Endometrium (tissue), 2 donors: ENCODE measurements around the gene CHIT1.

Experiments
- FAIRE-seq: peaks from 2 replicates; lab custom pipeline; 2012; peaks lifted over from hg19 to GRCh38; lab: Jason Lieb, UNC
- donor health status: control.
- donor health status: control.

The CHIT1 gene

DNA sequence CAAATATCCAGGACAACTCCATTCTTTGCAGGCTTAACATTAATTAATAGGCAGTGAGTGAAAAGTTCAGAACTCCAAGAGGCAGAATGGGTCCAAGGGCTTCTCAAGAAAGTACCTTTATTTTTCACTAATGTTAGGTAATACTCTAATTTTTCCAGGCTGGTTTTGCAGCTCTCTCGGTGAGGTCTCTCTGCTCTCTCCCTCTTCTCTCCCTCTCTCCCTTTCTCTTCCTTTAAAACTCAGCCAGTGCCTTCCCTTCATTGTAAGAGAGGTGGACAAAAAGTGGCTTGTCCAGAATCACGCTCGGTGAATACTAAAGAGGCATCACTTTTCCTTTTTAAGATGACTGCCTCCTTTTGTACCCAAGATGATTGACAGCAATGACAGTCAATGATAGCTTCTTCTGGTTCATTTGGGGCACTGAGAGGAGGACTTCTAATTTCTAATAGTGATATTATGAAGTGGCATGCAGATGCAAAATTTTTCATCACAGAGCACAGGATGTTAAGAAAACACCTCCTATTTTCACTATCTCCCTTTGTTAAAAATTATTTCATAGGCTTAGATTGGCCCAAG is 41.7 kb downstream of the CHIT1 start:
- FAIRE-seq = no peak

DNA sequence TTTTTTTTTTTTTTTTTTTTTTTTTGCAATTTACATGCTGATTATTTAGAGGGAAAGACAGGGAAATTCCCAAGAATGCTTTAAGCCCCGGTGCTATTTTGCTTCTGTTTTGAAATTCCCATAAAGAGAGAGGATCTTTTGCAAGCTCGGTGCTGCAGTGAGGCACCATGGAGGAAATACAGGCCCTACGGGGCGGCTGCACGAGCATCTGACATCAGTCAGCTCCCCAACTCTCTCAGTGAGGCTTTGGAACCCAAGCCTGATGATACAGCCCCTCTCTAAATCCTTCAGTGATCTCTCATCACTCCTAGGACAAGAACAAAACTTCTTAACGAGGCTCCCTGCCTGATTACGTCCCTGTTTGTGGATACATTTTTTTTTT is 42.2 kb downstream of the CHIT1 start:
- no peak for FAIRE-seq

DNA sequence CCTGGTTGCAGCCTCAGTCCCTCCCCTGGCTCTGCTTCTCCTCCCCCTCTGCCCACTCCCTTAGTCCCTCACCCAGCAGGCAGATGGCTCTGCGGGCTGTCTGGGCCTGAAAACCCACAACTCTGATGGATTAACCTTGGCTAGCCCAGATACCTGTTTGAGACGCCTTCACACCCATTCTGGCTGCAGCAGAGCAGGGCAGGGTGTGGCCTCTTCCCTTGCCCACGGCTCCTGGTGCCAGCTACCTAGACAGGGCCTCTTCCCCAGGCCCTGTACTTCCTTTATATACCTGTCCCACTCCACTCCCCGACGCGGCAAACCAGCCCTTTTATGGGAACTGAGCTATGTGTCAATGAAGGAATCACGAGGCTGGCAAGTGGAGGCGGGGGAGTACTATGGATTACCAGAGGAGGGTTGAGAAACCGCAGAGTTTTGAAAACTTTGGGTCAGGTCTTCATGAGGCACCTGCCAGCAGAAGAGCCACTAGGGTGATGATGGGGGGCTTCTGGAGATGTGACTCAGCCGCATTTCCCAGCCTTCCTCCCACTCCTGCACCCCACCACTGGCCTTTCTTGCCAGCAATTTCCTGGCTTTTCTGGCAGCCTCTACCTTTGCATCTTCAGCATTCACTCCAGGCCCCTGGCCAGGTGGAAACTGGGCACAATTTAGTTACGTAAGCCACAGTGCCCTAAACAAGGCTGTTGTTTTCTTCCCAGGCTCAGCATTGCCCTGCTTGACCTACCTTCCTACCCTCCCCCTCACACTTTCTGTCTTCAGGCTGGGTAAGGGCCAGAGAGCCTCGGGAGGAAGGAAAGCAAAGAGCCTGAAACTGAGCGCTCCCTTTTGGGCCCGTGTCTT is 42.8 kb downstream of the CHIT1 start, which contains the start of gene CHI3L1:
TSS of gene CHI3L1 (minus strand) at position 259 of the 858 bp plus-strand sequence. CDS start at position 178, 81 bp downstream.
- no peak for FAIRE-seq

DNA sequence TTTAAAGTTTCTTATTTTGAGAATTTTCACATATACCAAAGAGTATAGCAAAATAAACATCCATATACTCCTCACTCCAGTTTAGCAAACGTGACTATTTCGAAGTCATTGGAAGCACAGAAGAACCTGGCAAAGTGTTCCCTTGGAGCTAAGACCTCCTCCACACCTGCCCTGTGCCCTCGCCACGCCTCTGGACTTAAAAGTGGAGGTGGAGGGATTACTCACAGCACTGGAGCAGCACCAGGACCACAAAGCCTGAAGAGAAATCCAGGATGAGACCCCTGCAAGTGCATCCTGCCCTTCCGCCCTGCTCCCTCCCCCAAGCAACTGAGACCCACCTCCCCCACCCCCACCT is 43.4 kb downstream of the CHIT1 start:
- FAIRE-seq = no peak

DNA sequence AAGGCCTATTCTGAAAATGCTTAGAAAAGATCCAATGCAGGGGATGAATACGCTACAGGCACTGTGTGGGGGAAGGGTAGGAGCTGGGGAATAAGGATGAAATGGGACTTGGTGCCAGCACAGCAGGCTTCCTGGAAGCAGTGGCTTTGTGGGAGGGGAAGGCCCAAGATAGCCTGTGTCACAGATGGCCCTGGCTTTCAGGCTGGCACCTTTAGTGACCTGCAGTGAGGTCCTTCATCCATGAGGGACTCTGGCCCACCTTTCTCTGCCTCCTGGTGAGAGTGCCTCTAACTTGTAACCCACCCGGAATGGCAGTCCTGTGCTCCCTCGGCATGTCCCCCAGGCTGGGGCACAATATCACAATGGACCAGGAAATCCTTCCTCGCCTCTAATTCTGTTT is 43.9 kb downstream of the CHIT1 start:
- FAIRE-seq = no peak

DNA sequence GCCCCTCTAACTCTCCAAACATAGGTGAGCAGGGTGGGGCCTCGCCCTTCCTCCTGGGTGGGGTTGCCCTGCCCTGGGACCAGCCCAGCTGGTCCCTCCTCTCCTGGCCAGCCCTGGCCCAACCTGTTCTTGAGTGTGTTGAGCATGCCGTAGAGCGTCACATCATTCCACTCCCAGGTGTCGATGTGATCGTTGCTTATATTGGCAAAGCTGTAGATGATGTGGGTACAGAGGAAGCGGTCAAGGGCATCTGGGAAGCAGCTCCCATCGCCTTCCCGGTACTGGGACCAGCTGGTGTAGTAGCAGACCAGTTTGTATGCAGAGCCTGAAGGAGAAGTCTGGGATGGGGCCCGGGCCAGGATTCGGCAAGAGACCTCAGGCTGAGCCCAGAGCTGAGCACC is 44.4 kb downstream of the CHIT1 start:
- no peak for FAIRE-seq

DNA sequence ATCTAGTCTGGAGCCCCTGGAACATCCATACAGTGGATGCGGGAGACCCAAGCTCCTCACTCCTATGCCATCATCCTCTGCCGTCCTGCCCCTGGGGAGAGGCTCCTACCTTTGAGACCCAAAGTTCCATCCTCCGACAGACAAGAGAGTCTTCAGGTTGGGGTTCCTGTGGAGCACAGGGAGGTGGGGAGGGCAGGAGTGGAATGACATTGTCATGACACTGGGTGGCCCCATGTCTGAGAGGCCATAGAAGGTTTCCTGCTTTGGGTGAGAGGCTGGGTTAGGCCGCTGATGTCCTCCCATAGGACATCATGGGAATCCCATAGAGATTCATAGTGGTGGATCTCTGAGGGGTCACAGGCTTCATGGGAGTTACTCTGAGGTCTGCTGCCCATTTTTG is 45.0 kb downstream of the CHIT1 start:
- no peak for FAIRE-seq

DNA sequence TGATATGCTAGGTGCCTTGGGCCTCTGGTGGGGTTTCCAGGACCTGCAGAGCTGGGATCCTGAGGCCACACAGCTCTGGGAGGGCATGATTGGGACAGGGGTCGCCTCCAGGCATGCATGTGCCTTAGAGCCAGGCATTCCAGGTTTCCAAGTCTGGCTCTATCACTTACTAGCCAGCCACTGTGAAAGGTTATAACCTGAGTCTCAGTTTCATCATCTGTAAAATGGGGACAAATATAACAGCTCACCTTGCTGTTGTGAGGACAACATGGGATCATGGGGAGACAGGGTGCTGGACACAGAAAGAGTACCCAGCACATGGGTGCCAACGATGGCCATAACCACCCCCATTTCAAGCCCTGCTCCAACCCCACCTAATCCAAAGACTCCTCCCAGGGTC is 45.6 kb downstream of the CHIT1 start:
- no peak for FAIRE-seq

DNA sequence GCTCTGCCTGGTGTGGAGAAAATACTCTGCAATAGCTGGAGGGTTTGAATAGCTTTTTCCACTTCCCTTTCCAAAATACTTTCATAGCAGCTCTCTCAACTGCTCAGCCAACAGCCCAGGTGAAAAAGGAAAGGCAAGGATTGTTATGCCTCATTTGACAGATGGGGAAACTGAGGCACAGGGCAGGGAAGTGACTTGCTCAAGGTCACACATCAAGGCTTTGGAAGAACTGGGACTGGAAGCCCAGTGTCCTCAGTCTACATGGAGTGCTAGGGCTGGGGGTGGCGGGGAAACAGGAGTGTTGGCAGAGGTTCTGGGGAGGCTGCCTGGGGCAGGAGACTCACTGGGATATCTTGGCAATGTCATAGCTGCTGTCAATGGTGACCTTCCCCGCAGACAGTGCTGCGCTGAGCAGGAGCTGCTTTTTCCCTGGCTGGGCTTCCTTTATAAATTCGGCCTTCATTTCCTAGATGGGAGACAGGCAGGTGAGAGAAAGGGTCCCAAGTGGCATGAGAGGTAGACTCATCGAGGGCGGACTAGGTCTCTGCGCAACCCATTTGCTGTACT is 47.0 kb downstream of the CHIT1 start:
- FAIRE-seq = no peak

DNA sequence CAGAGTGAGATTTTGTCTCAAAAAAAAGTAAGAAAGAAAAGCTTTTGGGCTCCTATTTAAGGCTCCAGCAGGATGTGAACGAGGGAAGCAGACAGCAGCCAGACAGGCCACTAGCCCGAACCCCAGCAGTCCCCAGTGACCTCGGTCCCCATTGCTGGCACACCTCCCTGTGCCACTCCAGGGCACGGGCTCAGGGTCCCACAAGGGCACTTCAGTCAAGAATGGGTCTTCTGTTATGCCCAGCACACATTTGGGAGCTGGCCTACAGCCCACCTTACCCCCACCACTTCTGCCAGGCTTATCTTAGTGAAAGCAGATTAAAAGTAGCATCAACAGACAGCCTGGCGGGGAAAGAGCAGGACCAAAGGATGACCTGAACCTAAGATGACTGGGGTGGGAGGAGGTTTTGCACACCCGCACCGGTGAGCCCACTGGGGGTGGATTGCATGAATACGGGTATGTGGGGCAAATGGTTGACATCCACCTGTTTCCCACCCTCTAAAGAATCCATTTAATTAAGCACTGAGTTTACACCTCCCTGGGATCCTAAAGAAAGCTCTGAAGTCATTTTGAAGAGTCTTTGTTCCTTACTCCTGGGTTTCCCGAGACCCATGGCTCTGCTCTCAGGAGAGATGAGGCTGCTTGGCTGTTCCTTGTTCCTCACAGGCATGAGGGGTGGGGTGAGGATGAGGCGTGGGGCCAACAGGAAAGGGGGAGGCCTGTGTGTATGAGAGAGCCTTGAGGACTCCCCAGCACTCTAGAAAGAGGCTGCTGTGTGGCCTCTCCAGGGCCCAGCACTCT is 47.7 kb downstream of the CHIT1 start:
- no peak for FAIRE-seq

DNA sequence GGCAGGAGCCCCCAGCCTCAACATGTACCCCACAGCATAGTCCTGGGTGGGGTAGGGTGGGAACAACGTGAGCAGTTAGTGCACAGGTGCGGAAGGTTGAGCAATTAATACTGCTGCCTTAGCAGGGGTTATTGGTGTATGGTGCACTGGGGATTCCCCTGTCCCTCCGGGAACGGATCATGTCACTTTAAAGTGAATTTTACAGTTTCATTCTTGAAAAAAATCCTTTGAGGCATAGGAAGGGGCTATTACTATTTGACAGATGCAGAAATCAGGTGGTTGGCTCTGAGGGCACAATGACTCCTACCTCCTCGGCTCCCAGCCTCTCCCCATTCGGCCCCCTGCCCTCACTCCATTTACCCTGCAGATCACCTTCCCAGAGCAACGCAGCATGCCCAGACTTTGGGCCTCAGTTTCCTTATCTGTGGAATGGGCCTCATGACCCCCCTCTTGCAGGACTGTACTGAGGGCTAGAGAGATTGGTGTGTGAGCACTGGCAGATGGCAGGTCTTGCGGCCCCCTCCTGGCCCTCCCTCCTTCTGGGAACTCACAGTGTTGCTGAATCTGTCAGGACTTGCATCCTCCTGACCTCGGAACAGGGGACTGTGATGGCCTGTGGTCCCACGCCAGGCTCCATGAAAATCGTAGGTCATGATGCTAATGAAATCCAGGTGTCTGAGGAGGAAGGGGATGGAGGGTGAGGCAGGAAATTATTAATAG is 48.7 kb downstream of the CHIT1 start:
- FAIRE-seq = no peak

DNA sequence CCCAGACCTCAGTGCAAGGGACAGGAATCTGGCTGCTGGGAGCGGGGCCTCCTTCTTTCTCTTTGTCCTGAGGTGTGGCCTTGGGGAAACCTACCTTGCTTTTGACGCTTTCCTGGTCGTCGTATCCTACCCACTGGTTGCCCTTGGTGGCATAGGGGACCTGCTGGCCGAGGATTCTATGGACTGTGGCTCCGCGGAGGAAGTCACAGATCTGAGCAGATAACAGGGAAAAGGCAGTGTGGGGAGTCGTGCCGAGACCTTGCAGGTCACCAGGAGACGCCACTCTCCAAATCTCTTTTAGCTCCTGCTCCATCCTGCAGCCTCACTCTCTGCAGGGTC is 49.8 kb downstream of the CHIT1 start:
- FAIRE-seq = no peak

DNA sequence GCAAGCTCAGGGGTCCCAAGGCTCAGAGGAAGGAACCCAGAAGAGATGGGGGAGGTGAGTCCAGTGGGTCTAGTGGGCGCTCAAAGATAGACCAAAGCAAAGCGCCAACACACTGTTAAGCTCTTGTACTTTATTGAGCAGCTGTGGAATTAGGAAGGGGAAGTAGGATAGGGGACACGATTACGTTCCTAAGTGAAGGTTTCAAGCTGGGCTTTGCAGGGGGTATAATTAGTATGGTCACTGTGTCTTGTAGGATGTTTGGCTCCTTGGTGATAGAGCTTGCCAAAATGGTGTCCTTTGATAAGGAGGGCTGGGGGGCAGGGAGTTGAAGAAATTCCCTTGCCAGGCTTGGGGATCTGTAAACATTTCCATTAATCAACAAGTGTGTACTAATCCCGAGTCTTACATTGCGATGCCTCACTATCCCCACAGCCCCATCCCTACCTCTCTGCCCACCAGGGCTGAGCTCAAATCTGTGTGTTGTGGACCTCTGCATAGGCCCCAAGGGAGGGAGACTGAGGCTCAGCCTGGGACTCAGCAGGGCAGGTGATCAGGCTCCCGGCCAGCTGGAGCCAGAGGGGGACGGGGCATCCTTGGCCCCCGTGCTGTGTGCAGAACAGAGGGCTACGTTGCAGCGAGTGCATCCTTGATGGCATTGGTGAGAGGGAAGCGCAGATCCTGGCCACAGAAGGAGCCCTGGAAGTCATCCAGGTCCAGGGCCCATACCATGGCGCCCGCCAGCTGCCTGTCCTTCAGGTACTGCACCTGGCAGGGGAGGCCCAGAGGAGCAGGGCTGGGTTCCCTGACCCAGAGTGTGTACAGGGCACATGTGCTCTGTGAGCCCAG is 50.4 kb downstream of the CHIT1 start:
- no peak for FAIRE-seq

DNA sequence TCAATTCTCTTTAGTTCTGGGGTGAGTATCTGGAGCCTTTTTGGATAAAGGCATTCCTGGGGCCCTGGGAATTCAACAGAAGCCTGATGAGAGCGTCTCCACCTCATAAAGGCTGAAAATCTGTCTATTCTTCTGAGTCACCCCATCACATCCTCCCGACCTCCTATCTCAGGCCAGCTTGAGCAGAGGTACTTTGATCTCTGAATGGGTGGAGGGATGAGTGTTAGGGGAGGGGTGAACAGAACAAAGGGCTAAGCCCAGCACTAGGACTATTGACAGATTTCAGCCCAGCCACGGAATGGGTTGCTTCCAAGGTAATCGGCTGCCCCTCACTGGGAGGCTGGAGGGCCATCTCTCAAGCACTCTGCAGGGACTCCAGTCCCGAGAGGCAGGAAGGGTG is 51.4 kb downstream of the CHIT1 start:
- no peak for FAIRE-seq

DNA sequence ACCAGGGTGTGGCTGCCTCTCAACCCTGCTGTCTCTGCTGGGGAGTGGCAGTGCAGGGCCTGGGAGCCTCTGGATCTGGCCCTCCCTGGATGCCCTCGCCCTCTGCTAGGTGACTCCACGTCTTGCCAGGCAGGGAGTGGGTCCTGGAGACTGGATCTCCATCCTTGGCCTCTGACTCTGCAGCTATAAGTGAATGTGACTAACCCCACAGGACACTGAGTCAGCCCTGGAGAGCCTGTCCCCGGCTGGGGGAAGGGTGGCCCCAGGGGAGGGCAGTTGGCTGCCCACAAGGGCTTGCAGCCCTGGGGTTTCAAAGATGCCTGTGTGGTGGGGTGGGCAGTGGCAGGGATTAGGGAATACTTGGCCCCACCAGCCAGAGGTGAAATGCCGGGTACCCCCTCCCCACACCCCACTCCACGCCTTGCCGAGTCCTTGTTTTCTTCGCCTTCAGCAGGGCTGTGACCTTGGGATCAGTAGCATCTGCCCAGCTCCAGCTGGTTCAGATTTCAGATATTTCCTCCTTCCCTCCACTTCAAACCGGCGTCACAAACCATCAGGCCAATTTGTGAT is 51.9 kb downstream of the CHIT1 start:
- FAIRE-seq = no peak

DNA sequence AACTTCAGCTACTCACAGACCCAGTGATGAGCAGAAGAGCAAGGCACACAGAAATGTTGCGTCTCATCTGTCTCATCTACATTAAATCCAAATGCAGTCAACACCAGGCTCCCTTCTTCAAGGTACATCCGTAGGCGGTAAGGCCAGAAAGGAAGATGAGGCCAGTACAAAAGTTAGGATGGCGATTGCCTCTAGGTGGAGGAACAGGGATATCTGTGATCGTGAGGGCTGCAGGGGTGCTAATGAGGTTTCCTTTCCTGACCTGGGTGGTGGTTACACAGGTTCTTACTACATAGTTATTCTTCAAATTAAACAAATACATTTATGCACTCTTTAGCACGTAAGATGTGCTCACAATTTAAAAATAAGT is 52.5 kb downstream of the CHIT1 start:
- no peak for FAIRE-seq

DNA sequence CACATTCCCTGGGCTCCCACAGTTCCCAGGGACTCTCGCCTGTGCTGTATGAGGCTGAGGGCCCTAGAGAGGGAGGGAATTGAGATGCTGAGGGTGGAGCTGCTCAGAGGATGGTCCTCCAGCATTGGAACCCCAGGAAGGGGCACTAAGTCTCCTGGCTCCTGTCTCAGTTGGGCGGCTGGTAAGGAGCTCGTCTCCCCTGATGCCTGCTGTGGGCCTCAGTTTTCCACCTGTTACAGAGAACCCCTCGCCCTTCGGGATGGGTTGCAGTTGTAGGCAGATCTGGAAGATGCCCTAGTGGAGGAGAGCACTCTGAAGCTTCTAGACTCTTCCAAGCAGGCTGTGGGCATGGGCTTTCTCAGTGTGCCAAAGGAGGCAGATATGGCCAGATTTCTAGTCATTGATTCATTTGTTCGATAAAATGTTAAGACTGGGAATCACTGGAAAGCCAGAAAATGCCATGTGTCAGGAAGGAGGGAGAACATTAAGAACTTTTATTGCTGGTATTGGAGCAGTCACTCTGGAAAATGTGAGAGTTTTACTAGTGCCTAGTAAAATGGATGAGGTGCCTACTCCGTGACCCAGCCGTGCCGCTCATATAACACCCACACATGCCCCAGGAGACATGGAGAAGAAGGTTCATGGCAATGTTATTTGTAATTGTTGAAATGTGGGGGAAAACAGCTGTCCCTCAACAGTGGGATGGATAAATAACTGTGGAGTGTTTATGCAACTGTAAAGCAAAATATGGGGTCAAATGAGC is 53.0 kb downstream of the CHIT1 start:
- FAIRE-seq = no peak

DNA sequence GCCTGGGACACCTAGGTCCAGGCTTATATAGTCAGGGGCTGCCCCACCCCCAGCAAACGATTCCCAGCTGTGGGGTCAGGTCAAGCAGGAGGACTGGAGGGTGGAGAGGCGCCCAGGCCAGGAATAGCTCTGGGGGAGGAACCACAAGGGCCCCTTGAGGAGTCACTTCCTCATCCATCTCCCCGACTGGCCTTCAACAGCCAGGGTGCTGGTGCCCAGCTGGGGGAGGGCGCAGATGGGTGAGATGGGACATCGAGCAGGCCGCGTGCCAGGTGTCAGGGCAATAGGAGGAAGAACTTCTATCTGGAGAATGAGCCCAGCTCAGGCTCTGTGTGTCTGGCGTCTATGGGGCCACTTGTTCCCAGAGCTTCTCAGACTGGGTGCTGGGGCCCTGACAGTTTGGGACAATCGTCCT is 53.6 kb downstream of the CHIT1 start:
- FAIRE-seq = no peak

DNA sequence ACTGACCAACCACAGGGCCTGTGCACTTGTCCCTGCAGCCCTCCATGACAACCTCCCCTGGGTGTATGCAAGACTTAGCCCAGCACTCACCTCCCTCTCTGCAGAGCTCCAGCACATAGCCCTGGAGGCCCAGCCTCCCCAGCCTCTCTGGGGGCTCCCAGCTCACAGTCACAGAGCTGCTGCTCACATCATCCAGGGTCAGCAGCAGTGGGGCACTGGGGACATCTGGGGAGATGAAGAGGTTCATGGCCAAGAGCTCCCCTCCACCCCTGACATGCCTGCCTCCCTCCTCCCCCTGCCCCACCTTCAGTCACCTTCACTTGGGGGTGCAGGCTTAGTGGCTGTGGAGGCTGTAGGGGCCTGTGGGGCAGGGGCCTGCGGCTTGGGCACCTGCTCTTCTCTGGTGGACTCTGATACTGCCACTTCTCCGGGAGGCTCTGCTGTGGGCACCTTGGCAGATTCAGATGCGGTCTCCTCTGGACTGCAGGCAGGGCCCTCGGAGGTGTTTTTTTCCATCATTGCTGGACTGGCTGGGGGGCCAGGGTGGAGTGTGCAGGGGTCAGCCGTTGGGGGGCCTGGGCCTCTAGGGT is 54.1 kb downstream of the CHIT1 start, which contains the start of gene MYBPH:
TSS of gene MYBPH (minus strand) at position 590 of the 590 bp plus-strand sequence. CDS start at position 519, 71 bp downstream.
- FAIRE-seq = no peak
